ENCODE data around the gene LAMP2. TPM values are rescaled to one million over a fixed set of nuclear protein-coding genes. Genes with fewer than 3 reads are reported as not detected.

Gene LAMP2
- total RNA-seq, 1 experiment from 2014 or later: 123 TPM

DNA sequence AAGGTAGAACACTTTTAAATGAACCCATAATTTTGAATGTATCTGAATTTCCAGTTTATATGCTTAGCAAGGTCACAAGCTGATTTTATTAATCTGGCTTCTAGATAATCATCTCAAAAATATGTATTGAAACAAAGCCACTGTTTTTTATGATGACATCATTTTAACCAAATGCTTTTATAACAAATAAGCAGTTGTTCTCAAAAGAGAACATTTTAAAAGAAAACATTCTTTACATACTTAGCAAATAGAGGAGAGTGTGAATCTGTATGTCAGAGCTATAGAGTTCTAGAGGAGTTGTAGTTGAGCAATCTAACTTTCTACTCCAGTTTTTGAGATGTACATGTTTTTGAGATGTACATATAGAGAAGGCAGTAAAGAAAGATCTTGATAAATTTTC lies 42.5 kb downstream of the LAMP2 start:
- H2AFZ ChIP-seq: no peak overlapping the region
- no peaks in the 10 kb centered on the region for H3K27me3 ChIP-seq (ENCODE audit: insufficient read depth, low read depth)
- H3K9me2 ChIP-seq (ENCODE audit: insufficient read depth): no peaks in the 10 kb centered on the region; the same call in 1 of the 2 replicates
- no peaks in the 10 kb centered on the region; the same call in 1 of the 2 replicates for H3K4me1 ChIP-seq (replicated peaks; ENCODE audit: insufficient read depth)
- intact Hi-C loops (cut with micrococcal nuclease; ENCODE audit: unreplicated experiment): no loop called here
- no peak for DNase-seq
- ChIA-PET CTCF (no interaction called here), POLR2A (ENCODE audit: unreplicated experiment) (interaction anchor here (0.7 kb wide), 1 partner anchor 120 kb away, joined by 4 read pairs; no protein-coding TSS in a partner anchor)
- no peaks in the 10 kb centered on the region; the same call in 1 of the 2 replicates for H3K36me3 ChIP-seq (ENCODE audit: low read depth)
- H3K79me2 ChIP-seq (ENCODE audit: low read depth): no peaks in the 10 kb centered on the region
- no peaks in the 10 kb centered on the region for H3K9me3 ChIP-seq (ENCODE audit: insufficient read depth, low read depth)
- no peaks in the 10 kb centered on the region for H4K20me1 ChIP-seq (ENCODE audit: insufficient read depth)
- H3K4me3 ChIP-seq: no peak overlapping the region
- TF ChIP-seq, protein P1, sequence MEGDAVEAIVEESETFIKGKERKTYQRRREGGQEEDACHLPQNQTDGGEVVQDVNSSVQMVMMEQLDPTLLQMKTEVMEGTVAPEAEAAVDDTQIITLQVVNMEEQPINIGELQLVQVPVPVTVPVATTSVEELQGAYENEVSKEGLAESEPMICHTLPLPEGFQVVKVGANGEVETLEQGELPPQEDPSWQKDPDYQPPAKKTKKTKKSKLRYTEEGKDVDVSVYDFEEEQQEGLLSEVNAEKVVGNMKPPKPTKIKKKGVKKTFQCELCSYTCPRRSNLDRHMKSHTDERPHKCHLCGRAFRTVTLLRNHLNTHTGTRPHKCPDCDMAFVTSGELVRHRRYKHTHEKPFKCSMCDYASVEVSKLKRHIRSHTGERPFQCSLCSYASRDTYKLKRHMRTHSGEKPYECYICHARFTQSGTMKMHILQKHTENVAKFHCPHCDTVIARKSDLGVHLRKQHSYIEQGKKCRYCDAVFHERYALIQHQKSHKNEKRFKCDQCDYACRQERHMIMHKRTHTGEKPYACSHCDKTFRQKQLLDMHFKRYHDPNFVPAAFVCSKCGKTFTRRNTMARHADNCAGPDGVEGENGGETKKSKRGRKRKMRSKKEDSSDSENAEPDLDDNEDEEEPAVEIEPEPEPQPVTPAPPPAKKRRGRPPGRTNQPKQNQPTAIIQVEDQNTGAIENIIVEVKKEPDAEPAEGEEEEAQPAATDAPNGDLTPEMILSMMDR (conservative IDR thresholded peaks at IDR 0.05): no peak
- no peak for TF ChIP-seq EZH2 (IDR thresholded peaks at IDR 0.05; ENCODE audit: low read depth)
- H3K27ac ChIP-seq: no peak overlapping the region
- no peak overlapping the region for H3K4me2 ChIP-seq
- no TSS peak for BruUV-seq (replicated peaks)
- peaks cover 10% of the 10 kb centered on the region; the same call in 1 of the 2 replicates for H3F3A ChIP-seq (ENCODE audit: insufficient read depth, low read depth)

- no peaks in the 10 kb centered on the region for H3K27me3 ChIP-seq (ENCODE audit: insufficient read depth, low read depth)
- H3K4me2 ChIP-seq: no peak overlapping the region
- no peaks in the 10 kb centered on the region for H3K9me3 ChIP-seq (ENCODE audit: insufficient read depth, low read depth)
- H3K36me3 ChIP-seq (ENCODE audit: low read depth): no peaks in the 10 kb centered on the region
- TF ChIP-seq, protein P1 (conservative IDR thresholded peaks at IDR 0.05): no peak
- no peak for TF ChIP-seq EZH2 (IDR thresholded peaks at IDR 0.05; ENCODE audit: low read depth)
- no TSS peak for BruUV-seq (replicated peaks)
- no peaks in the 10 kb centered on the region for H3K79me2 ChIP-seq (ENCODE audit: low read depth)
- H4K20me1 ChIP-seq (ENCODE audit: insufficient read depth): no peaks in the 10 kb centered on the region
- ChIA-PET POLR2A (ENCODE audit: unreplicated experiment) (no interaction called here), CTCF (no interaction called here)
- H3F3A ChIP-seq (ENCODE audit: insufficient read depth, low read depth): peaks cover 5% of the 10 kb centered on the region; the same call in 1 of the 2 replicates
- intact Hi-C loops (cut with micrococcal nuclease; ENCODE audit: unreplicated experiment): no loop called here
- no peak overlapping the region for H2AFZ ChIP-seq
- no peaks in the 10 kb centered on the region for H3K9me2 ChIP-seq (ENCODE audit: insufficient read depth)
- no peak overlapping the region for H3K27ac ChIP-seq
- H3K4me1 ChIP-seq (replicated peaks; ENCODE audit: insufficient read depth): no peaks in the 10 kb centered on the region
- H3K4me3 ChIP-seq: no peak overlapping the region
- no peak for DNase-seq
These were observed 49.6 kb downstream of the LAMP2 start for GRCh38 chrX:120419463-120419862.

DNA sequence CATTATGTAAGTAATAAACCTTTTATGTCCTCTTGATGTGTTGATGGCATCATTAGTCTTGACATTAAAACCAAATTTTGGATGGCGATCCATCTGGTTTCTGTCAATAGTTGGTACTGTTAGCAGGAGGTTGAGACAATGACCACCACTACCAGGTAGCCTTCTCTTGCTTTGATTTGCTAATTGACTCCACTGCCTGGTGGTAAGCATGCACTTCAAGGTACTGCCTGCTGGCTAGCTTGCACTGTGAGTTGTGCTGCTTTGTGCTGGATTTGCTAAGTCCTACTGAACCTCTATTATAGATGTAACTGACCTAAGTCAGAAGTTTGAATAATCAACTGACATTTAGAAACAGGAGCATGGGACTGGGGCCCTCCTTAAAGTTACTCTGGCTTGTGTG lies 60.9 kb downstream of the LAMP2 start:
- H3K9me3 ChIP-seq (ENCODE audit: insufficient read depth, low read depth): peaks cover 6% of the 10 kb centered on the region; the same call in 1 of the 2 replicates
- intact Hi-C loops (cut with micrococcal nuclease; ENCODE audit: unreplicated experiment): no loop called here
- no peak overlapping the region for H3K4me2 ChIP-seq
- CTCF ChIA-PET: no interaction called here
- H2AFZ ChIP-seq: no peak overlapping the region
- no peak for TF ChIP-seq EZH2 (IDR thresholded peaks at IDR 0.05; ENCODE audit: low read depth)
- TF ChIP-seq, protein P1 (conservative IDR thresholded peaks at IDR 0.05): no peak
- BruUV-seq (replicated peaks): no TSS peak
- no peaks in the 10 kb centered on the region for H3K27me3 ChIP-seq (ENCODE audit: insufficient read depth, low read depth)
- no peaks in the 10 kb centered on the region for H4K20me1 ChIP-seq (ENCODE audit: insufficient read depth)
- H3K4me3 ChIP-seq: no peak overlapping the region
- no peak overlapping the region for H3K27ac ChIP-seq
- POLR2A ChIA-PET (ENCODE audit: unreplicated experiment): no interaction called here
- H3K36me3 ChIP-seq (ENCODE audit: low read depth): no peaks in the 10 kb centered on the region
- no peaks in the 10 kb centered on the region for H3K79me2 ChIP-seq (ENCODE audit: low read depth)
- no peaks in the 10 kb centered on the region for H3F3A ChIP-seq (ENCODE audit: insufficient read depth, low read depth)
- no peak for DNase-seq
- no peaks in the 10 kb centered on the region for H3K4me1 ChIP-seq (replicated peaks; ENCODE audit: insufficient read depth)
- H3K9me2 ChIP-seq (ENCODE audit: insufficient read depth): no peaks in the 10 kb centered on the region

All from PC-9 (cell line).